Tibial nerve (tissue), 4 donors: ENCODE measurements around the gene SDK2.

Source experiments
- EP300 ChIP-seq, 2 donors: sonication (generic); formaldehyde crosslinking; IDR thresholded peaks; one replicate each; pipeline ENCODE4 v1.6.1; 2017; ENCODE audit warnings: antibody characterized with exemption in 2 of 2, mild to moderate bottlenecking in 1 of 2
- POLR2A ChIP-seq, 2 donors: fragments of 450-650 bp; IDR thresholded peaks; one replicate each; pipeline ENCODE4 v1.6.1; 2017; ENCODE audit warnings: antibody characterized with exemption in 2 of 2, mild to moderate bottlenecking in 2 of 2, moderate library complexity in 2 of 2
- TF ChIP-seq, protein P1 (sequence below), 5 experiments: fragments of 200-600 bp in 3 of 5; fragments of 450-650 bp in 2 of 5; sonication (generic) in 3 of 5; IDR thresholded peaks; one replicate each; pipeline ENCODE4 v1.5.1; 2016 to 2019; ENCODE audit warnings: antibody characterized with exemption in 5 of 5, mild to moderate bottlenecking in 3 of 5, moderate library complexity in 2 of 5

- TF ChIP-seq, protein P1, sequence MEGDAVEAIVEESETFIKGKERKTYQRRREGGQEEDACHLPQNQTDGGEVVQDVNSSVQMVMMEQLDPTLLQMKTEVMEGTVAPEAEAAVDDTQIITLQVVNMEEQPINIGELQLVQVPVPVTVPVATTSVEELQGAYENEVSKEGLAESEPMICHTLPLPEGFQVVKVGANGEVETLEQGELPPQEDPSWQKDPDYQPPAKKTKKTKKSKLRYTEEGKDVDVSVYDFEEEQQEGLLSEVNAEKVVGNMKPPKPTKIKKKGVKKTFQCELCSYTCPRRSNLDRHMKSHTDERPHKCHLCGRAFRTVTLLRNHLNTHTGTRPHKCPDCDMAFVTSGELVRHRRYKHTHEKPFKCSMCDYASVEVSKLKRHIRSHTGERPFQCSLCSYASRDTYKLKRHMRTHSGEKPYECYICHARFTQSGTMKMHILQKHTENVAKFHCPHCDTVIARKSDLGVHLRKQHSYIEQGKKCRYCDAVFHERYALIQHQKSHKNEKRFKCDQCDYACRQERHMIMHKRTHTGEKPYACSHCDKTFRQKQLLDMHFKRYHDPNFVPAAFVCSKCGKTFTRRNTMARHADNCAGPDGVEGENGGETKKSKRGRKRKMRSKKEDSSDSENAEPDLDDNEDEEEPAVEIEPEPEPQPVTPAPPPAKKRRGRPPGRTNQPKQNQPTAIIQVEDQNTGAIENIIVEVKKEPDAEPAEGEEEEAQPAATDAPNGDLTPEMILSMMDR (IDR thresholded peaks at IDR 0.05) = no peak
- no peak for TF ChIP-seq POLR2A (IDR thresholded peaks at IDR 0.05)
- no peak for TF ChIP-seq EP300 (IDR thresholded peaks at IDR 0.05)
Measured at GRCh38 chr17:73595068-73595467, 49.2 kb downstream of the SDK2 start.
